KBM-7 (cell line): ENCODE data around the gene TAF4.
"Not testable (repeated sequence)": the region's sequence is repeated elsewhere in the genome, so short reads cannot be mapped to it uniquely, and the experiment has no call there.

Experiments
- DNase-seq: peaks from one replicate; pipeline ENCODE4 v3.0.0-alpha.2; 2015
- in situ Hi-C: fragments of 300-500 bp; cut with MboI; formaldehyde crosslinking; loops from 2 replicates; pipeline ENCODE4 v1.14.3; 2020; ENCODE audit warnings: low sequenced_read_pairs, low pct_unique_long_range_greater_than_20kb, mixed read lengths

The TAF4 gene

DNA sequence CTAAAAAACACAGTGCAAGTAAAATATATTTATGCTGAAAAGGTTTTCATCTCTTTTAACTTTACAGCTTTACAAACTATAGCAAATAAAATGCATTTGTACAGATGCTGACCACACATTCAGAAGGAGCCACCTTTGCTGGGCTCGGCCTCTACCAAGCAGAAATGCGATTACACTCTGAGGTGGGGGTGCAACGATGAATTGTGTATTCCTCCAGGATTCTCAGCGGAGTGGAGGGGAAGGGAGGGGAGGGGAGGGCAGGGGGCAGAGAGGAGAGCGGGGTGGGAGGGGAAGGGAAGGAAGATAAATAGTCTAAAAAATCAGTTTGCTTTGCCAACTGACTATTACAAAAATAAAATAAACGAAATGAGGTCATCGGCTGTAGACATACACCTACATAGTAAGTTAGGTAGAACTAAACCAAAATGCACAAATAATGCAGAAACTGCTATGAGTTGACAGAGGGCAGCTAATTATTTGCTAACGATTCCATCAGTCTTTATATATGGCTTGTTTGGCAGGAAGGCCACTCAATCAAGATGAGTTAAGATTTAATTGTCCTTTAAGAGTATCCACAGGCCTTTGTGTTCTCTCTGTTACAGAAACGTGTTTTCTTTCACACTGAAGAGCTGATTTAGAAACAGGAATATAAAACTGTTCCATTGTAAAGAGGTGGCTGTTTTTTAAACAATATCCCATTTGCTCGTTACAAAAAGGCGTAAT lies 90.1 kb downstream of the TAF4 start:
- in situ Hi-C loops: no loop called here
- no peak for DNase-seq

DNA sequence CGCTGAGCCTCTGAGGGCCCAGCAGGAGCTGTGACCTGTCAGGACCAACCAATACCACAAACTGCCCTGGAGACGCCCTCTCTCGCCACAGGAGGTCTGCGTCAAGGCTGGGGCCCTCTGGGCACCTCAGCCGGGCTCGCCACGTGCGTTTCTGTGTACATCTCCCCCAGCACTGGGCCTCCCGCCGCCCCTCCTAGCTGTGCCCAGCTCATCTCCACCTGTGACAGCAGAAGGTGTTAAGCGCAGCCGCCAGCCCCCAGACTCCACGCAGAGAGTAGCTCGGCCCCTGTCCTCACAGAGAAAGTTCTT lies 91.4 kb downstream of the TAF4 start:
- DNase-seq: no peak
- in situ Hi-C loops: no loop called here

DNA sequence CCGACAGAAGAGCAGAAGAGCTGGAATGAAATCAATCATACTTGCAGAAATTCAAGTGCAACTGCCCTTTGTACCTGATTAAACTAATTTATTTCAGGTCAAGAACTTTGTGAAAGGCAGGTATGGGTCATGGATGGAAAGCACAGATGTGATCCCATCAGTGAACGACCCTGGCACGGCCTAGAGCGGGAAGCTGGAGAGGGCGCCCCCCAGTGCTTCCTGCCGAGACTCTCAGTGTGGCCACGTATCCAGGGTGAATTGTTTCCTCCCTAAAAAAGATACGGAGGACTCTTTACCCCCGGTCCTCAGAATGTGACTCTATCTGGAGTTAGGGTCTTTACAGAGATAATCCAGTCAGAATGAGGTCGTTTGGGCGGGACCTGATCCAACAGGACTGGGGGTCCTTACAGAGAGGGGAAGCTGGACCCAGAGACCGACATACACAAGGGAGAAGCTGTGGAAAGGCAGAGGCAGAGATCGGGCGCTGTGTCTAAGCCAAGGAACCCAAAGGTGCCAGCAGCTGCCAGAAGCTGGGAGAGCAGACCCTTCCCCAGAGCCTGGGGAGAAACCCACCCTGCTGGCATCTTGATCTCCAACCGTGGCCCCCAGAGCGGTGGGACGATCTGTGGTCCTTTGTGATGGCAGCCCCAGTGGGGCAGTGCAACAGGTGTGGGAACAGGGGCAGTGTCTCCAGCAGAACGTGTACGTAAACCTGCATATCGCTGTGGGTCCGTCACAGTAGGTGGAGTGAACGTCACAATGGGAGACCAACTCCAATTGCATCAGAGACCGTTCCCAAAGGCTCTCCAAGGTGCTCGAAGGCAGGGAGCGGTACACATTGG lies 91.9 kb downstream of the TAF4 start:
- in situ Hi-C loops: no loop called here

DNA sequence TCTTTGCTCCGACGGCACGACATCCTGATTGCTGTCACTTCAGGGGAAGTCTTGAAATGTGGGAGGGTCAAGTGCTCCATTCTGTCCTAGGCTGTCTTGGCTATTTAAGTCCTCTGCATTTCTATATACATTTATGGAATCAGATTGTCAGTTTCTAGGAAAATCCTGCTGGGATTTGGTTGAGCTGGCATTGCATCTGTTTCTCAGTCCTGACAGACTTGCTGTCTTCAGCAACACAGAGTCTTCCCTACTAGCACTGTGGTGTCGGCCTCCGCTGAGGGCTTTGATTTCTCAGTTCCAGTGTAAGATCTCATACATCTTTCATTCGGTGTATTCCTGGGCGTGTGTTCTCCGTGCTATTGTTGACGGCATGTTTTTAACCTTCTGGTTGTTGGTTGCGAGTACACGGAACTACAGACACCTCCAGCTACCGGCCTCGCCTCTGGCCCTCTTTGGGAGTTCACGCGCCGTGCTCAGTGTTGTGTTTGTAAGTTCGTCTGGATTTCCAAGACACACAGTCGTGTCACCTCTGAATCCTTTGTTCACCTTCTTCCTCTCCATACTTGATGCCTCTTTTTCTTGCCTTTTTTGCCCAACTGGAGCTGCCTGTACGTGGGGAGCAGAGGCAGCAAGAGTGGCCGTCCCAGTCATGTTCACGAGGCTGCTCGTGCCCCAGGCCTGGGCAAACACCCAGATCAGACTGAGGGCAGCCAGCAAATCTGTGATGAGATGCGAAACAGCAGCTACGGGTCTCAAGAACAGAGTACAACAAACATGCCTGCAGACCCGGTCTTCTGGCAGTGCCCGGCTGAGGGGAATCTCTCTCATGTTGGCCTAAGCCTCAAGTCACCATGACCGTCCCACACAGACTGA lies 92.8 kb downstream of the TAF4 start:
- in situ Hi-C loops: no loop called here
- no peak for DNase-seq

More for the DNA sequence above, 91.9 kb downstream of the TAF4 start:
- no peak for DNase-seq

DNA sequence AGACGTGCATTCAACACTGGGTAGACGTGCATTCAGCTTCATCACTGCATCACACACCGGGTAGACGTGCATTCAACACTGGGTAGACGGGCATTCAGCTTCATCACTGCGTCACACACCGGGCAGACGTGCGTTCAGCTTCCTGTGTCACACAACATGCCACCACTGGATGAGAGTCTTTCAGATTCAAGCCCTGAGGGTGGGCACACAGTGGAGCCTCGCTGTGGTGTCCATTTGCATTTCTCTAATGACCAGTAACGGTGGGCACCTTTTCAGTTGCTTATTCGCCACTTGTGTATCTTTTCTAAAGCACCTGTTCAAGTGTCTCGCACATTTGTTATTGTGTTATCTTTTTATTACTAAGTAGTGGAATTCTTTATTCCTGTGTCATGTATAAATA lies 94.1 kb downstream of the TAF4 start:
- in situ Hi-C loops, DNase-seq: not testable (repeated sequence)

DNA sequence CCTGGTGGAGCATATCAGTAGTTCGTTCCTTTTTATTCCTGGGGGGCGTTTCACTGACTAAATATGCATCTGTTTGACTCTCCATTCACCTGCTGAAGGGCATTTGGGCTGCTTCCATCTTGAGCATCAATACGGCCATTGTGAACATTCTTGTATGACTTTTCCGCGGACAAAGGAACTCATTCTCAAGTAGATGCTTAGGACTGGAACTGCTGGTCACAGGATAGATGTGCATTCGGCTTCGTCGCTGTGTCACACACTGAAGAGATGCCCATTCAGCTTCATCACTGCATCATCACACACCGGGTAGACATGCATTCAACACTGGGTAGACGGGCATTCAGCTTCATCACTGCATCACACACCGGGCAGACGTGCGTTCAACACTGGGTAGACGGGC lies 95.3 kb downstream of the TAF4 start:
- in situ Hi-C loops: no loop called here
- DNase-seq: no peak

DNA sequence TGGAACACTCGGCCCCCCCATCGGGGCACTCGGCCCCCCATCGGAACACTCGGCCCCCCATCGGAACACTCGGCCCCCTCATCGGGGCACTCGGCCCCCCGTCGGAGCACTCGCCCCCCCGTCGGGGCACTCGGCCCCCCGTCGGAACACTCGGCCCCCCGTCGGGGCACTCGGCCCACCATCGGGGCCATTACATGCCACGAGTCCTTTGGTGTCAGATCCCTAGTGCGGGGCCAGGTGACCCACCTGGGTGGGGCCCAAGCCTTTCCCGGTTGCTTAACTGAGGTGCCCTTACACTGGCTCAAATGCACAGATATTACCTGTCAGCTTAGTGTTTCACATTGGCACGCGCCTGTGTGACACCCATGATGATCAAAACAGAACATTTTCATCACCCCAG lies 95.9 kb downstream of the TAF4 start:
- no peak for DNase-seq
- in situ Hi-C loops: no loop called here

DNA sequence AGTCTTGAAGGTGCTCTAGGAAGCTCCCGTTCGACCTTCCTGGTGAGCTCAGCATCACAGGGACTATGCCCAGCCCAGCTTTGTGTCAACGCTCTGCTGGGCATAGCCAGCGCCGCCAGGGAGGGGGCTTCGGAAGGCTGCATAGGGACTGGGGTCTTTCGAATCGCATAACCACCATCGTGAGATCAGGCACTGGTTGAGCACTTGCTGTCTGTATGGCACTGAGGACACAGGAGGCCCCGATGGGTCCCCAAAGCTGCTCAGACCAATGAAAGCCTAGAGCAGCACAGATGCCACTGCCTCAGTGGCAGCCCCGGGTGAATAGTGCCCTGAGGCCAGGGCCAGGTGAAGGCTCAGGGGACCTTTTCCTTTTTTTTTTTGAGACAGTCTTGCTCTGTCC lies 96.7 kb downstream of the TAF4 start:
- in situ Hi-C loops: no loop called here
- no peak for DNase-seq

DNA sequence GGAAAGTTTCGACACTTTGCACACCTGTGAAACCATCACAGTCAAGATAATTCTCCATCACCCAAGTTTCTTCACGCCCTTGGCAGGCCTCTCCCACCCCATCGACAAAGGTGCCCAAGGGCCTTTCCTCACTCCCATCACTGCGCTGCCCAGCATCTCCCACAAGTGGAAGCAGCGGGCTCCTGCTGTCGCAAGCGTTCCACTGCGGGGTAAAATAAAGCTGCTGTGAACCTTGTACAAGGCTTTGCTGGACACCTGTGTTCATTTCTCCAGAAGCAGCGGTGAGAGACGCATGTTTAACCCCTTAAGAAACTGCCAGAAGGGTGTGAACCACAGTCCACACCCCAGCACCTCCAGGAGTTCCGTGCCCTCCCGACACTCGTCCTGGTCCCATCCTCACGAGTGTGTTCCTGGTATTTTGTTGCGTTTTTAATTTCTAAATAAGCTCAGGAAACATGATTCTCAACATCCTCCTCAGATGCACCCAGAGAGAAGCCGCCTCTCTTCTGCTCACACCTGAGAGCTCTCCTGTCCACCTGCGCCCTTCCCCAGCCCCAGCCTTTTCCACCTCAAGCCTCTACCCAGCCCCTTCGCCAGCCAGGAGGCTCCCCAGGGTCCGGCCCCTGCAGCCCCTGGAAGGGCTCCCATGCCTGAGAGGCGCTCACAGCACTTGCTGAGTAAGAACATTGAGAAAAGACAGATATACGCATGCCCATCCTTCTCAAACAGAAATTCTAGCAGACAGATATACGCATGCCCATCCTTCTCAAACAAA lies 97.5 kb downstream of the TAF4 start:
- in situ Hi-C loops: no loop called here

DNA sequence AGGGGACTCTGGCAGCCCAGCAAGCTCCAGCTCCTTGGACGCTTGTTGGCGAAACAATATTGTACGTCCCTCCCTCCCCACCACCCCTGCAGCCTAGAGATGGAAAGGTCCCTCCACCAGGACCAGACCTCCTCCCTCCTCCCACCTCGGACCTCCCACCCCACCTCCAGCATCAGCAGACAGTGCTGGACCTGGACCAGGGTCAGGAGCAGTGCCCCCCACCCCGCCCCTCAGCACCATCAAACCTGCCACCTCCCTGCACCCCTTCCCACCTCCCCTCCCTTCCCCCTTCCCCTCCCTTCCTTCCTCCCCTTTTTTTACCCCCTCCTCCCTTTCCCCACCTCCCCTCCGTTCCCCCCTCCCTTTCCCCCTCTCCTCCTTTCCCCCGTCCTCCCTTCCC lies 98.4 kb downstream of the TAF4 start:
- in situ Hi-C loops: no loop called here
- no peak for DNase-seq

More for the DNA sequence above, 97.5 kb downstream of the TAF4 start:
- no peak for DNase-seq

DNA sequence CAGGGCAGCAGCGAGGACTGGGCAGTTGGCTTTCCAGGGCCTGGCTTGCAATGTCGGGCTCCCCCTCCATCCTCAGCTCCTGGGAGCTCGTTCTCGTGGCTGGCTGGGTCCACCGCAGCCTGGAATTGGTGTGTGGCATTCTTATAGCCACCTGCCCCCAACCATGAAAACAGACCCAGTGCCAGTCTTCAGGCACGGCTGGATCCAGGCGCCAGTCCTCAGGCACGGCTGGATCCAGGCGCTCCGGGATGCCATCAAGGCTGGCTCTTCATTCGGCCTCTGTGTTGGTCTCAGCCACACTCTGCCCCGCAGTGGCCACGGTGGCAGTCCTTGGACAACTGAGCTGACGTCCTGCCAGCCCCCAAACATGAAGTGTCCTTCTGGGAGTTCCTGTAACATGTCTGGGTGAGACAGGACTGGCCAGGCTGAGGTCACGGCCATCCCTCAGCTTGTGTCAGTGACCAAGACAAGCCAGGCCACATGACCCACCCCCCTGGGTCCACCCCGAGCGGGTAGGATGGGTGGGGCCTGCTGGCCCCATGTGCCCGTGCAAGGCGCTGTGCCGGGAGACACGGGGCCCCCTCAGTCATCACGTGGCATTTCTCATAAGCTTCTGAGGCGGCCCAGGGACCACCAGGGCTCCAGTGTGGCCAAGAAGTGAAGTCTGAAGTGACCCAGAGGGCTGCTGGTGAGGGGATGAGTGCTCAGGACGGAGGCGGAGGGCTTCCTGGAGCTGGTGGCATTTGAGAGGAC lies 99.0 kb downstream of the TAF4 start:
- in situ Hi-C loops: no loop called here

DNA sequence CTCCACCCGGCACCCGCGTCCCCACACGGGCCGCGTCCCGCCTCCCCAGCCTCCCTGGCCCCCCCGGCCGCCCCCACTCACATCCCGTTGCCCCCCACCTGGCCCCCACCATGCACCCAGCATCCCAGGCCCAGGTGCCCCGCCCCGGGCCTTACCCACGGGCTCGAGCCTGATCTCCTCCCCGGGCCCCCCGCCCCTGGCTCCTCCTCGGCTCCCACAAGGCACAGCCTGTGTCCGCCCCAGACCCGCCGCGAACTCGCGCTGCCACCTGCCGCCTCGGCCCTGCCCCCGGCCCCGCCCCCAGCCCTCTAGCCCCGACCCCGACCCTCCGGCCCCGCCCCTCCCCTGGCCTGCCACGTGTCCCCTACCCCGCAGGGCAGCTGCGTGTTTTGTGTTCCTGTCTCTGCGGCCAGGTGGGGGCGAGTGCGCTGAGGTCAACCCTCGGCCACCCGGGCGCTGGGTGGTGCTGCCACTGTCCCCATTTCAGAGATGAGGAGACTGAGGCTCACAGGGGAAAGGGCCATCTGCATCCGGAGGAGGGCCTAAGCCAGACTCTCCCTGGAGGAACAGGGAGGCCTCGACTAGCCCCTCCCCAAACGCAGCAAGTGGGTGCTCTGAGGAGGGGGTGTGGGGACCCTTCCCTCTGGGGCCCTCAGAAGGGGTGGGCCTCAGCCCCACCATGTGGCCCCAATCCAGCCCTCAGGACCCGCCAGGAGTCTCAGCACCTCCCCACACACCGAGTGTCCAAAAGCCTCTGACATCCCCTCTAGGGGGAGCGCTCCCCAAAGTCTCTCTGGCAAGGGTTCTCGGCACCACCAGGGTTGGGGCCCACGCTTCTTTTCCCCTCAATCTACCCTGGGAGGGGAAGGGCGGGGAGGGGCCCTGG lies 99.8 kb downstream of the TAF4 start:
- in situ Hi-C loops: no loop called here

More for the DNA sequence above, 99.0 kb downstream of the TAF4 start:
- DNase-seq: no peak

DNA sequence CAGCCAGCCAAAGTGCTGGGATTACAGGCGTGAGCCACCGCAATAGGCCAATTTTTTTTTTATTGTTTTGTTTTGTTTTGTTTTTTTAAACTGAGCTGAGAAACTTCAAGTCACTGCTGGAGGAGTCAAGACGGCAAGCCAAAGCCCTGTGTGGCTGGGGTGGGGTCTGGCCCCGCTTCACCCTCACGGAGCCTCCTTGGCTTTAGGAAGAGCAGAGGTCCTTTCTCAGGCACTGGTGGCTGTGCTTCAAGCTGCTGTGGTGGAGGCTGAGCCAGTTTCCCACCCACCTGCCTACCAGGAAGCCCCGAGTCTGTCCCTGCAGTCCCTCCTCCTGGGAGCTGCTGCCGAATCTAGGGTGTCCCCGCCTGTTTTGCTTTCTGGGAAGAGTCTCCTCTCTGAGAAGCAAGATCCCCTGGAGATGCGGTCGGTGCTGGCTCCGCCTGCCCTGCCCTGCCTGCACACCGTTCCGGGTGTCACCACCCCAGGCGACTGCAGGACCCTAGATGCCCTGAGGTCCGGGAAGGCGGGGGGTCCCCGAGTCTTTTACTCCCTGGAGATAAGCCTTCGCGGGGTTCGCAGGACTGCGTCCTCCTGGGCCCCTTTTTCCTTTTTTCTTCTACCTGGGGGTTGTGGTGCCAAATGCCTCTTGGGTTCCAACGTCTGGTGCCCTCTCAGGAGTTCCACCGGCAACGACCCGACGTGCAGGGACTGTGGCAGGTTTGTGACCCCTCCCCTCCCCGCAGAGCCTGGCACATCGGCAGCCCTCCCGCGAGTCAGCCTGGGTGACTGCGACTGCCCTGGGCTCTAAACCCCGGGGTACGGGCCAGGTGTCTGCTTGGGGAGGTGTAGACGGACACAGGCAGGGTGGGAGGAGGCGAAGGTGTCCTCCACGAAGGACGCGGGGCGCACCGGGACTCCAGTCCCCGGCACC lies 100.7 kb downstream of the TAF4 start:
- no peak for DNase-seq
- in situ Hi-C loops: no loop called here

More for the DNA sequence above, 99.8 kb downstream of the TAF4 start:
- no peak for DNase-seq

DNA sequence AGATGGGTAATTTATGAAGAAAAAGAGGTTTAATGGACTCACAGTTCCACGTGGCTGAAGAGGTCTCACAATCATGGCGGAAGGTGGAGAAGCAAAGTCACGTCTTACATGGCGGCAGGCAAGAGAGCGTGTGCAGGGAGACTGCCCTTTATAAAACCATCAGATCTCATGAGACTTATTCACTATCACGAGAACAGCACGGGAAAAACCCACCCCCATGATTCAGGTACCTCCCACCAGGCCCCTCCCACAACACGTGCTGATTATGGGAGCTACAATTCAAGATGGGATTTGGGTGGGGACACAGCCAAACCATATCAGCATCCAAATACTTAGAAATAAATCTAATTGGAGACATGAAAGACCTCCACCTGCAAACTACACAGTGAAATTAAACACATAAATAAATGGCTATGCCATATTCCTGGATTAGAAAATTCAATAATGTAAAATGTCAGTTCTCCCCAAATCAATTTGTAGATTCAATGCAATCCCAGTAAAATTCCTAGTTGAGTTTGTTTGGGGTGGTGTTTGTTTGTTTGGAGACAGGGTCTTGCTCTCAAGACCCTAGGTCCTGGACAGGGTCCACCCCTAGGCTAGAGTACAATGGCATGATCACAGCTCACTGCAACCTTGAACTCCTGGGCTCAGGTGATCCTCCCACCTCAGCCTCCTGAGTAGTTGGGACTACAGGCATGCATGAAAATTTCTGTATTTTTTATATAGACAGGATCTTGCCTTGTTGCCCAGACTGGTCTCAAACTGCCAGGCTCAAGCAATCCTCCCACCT lies 101.6 kb downstream of the TAF4 start:
- in situ Hi-C loops: no loop called here
- no peak for DNase-seq

DNA sequence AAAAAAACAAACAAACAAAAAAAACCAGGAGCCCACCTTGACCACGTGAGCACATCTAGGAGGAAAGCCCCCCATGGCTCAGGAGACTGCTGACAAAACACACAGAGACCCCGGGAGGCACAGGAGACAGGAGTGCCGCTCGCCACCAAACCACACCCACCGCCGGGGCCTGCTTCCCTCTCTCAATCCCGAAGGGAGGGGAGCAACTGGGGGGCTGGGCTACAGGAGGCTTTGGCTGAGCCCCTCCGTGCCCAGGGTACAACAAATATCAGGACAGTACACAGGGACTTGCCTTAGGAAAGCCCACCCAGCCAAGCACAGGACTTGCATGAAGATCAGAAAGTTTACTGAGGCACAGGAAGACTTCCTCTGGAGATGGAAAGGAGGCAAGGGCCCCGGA lies 102.5 kb downstream of the TAF4 start:
- in situ Hi-C loops: no loop called here

DNA sequence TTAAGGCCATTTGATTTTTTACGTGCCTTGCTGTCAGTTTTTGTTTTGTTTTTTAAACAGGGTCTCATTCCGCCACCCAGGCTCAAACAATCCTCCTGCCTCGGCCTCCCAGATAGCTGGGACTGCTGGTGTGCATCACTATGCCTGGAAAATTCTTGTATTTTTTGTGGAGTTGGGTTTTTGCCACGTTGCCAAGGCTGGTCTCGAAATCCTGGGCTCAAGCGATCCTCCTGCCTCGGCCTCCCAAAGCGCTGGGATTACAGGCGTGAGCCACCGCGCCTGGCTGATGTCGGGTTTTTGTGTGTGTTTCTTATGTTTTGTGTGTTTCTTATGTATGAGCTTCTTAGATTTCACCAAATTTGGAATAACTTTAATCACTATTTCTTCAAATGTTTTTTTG lies 104.8 kb downstream of the TAF4 start:
- DNase-seq: no peak
- in situ Hi-C loops: no loop called here

More for the DNA sequence above, 102.5 kb downstream of the TAF4 start:
- no peak for DNase-seq
